Breast epithelium (tissue), 4 donors: ENCODE measurements around the gene ADAMTS2. TPM values are rescaled to one million over a fixed set of nuclear protein-coding genes. Genes with fewer than 3 reads are reported as not detected.
A peak's percentile ranks its signal among the peaks of the same experiment; 100 is the strongest.

Experiments used
- DNase-seq, 2 donors: peaks; one replicate each; pipeline ENCODE4 v3.0.0-alpha.2; 2019; ENCODE audit warnings: low spot score in 2 of 2
- H3K27ac ChIP-seq, 2 donors: fragments of 200-600 bp; sonication (generic) in 1 of 2; one replicate each; pipeline ENCODE4 v1.5.1; 2016 to 2019; ENCODE audit warnings: mild to moderate bottlenecking in 1 of 2
- H3K27me3 ChIP-seq, 2 donors: fragments of 200-600 bp; sonication (generic) in 1 of 2; one replicate each; pipeline versions ENCODE4 v1.5.1 to v1.6.0; 2017 to 2019; ENCODE audit warnings: control low read depth in 1 of 2, mild to moderate bottlenecking in 1 of 2
- H3K36me3 ChIP-seq: fragments of 200-600 bp; one replicate; pipeline ENCODE4 v1.5.1; 2019
- H3K4me1 ChIP-seq, 2 donors: fragments of 200-600 bp; sonication (generic); one replicate each; pipeline ENCODE4 v1.5.1; 2016 to 2019; ENCODE audit warnings: control low read depth in 1 of 2
- H3K4me3 ChIP-seq, 3 donors: fragments of 200-600 bp; sonication (generic); 1 replicate in 2 of 3; 2 replicates in 1 of 3; pipeline ENCODE4 v1.5.1; 2016 to 2019; ENCODE audit warnings: mild to moderate bottlenecking in 3 of 3, moderate library complexity in 2 of 3
- H3K9me3 ChIP-seq, 2 donors: fragments of 200-600 bp; sonication (generic) in 1 of 2; one replicate each; pipeline ENCODE4 v1.5.1; 2016 to 2019; ENCODE audit warnings: control low read depth in 1 of 2
- POLR2A ChIP-seq: fragments of 450-650 bp; IDR thresholded peaks from one replicate; pipeline ENCODE4 v1.6.1; 2016; ENCODE audit warnings: antibody characterized with exemption, mild to moderate bottlenecking, moderate library complexity
- POLR2AphosphoS5 ChIP-seq, 3 donors: sonication (generic); formaldehyde crosslinking; IDR thresholded peaks; one replicate each; pipeline ENCODE4 v1.6.1; 2017; ENCODE audit warnings: antibody characterized with exemption in 3 of 3
- intact Hi-C: fragments of 100-400 bp; cut with DNase I; formaldehyde crosslinking; loops from one replicate; pipeline ENCODE4 v1.15.1; 2023; ENCODE audit warnings: low total_unique reads
- total RNA-seq, 3 donors: library from RNA; depleted of rRNA; stranded (reverse); fragments of >200 nt; gene quantifications; one replicate each; pipeline ENCODE4 v1.1.0, GENCODE V29; 2016
- TF ChIP-seq, protein P1 (sequence below), 3 donors: fragments of 450-650 bp; IDR thresholded peaks; one replicate each; pipeline ENCODE4 v1.5.1; 2016 to 2017; ENCODE audit warnings: antibody characterized with exemption in 3 of 3, mild to moderate bottlenecking in 3 of 3, moderate library complexity in 3 of 3

The ADAMTS2 gene
- total RNA-seq, 3 donors from 2014 or later: 11.3 to 51.8 (median 19.7) TPM

DNA sequence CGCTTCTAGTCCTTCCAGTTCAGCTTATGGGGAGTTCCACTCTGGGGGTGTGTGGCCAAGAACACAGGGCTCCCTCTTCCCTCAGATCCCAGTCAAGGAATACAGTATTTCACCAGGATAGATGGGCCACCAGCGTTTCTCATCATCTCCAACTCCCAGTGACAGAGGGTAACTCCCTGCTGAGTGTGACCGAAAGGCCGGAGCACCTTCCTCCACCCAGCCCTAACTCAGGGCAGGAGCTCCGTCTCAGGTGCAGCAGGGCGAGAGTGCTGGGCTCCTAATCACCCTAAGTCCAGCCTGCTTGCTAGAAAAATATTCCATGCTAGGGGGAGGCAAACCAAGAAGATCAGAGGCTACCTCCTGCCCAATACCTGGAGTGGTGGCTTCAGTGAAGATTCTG is 102.6 kb downstream of the ADAMTS2 start:
- Histone ChIP-seq H3K4me3 (no peak overlapping the region), H3K27ac (peak overlapping the region in 1 of 2 donors; percentile 66), H3K27me3 (no peaks in the 10 kb centered on the region), H3K4me1 (no peaks in the 10 kb centered on the region), H3K9me3 (peaks cover 0 to 14% of the 10 kb centered on the region in 2 donors), H3K36me3 (no peaks in the 10 kb centered on the region)
- DNase-seq: no peak
- TF ChIP-seq POLR2AphosphoS5 (IDR thresholded peaks at IDR 0.05) (no peak), POLR2A (no peak)
- TF ChIP-seq, protein P1, sequence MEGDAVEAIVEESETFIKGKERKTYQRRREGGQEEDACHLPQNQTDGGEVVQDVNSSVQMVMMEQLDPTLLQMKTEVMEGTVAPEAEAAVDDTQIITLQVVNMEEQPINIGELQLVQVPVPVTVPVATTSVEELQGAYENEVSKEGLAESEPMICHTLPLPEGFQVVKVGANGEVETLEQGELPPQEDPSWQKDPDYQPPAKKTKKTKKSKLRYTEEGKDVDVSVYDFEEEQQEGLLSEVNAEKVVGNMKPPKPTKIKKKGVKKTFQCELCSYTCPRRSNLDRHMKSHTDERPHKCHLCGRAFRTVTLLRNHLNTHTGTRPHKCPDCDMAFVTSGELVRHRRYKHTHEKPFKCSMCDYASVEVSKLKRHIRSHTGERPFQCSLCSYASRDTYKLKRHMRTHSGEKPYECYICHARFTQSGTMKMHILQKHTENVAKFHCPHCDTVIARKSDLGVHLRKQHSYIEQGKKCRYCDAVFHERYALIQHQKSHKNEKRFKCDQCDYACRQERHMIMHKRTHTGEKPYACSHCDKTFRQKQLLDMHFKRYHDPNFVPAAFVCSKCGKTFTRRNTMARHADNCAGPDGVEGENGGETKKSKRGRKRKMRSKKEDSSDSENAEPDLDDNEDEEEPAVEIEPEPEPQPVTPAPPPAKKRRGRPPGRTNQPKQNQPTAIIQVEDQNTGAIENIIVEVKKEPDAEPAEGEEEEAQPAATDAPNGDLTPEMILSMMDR (IDR thresholded peaks at IDR 0.05): no peak
- intact Hi-C loops: no loop called here

DNA sequence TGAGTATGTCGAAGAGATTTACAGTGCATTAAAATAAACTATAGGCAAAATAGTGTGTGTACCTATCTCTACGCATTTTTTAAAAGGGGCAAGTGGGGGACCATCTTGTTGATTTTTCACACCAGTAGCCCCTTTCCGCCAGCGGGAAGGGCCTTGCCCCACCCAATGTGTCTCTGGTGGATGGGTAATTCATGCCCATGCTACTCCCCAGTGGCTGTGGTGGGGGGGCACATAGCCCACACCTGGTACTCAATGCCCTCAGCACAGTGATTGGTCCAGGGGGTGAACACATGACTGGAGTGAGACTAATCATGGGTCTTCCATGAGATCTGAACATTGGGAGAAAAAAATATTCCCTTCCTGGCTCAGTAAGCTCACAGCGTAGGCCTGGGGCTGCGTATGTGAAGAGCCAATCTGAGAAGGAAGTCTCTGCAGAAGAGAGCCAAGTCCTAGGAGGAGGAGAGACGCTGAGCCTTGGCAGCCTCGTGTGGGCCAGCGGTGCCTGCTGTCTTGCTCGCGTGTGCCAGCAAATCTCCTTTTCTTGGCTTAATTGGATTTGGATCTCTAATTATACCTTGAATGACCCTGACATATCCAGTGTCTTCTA is 103.4 kb downstream of the ADAMTS2 start:
- no peak overlapping the region for H3K4me3 ChIP-seq
- H3K27me3 ChIP-seq: no peaks in the 10 kb centered on the region
- no peaks in the 10 kb centered on the region for H3K36me3 ChIP-seq
- TF ChIP-seq POLR2AphosphoS5 (IDR thresholded peaks at IDR 0.05) (no peak), POLR2A (no peak)
- TF ChIP-seq, protein P1 (IDR thresholded peaks at IDR 0.05): no peak
- H3K9me3 ChIP-seq: peaks cover 0 to 17% of the 10 kb centered on the region in 2 donors
- DNase-seq: no peak
- intact Hi-C loops: no loop called here
- H3K27ac ChIP-seq: peak overlapping the region in 1 of 2 donors; percentile 66
- no peaks in the 10 kb centered on the region for H3K4me1 ChIP-seq

DNA sequence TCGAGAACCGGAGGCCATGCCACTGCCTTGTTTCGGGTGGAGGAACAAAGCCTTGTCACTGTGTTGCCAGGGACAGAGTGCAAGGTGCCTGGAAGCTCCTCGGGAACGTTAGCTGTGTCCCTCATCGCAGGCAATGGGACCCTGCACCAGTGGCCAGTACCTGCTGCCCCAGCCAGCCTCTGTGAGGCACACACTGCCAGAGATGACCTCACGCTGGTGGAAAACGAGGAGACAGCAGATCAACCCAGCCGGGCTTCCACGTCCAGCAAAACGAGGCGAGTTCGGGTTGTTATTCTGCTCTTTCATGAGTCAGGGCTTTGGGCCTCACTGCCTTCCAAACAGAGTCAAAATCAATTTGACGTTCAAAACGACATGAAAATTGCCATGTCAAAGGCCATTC is 104.1 kb downstream of the ADAMTS2 start:
- H3K27ac ChIP-seq: peak overlapping the region in 1 of 2 donors; percentile 43
- intact Hi-C loops: no loop called here
- TF ChIP-seq, protein P1 (IDR thresholded peaks at IDR 0.05): no peak
- TF ChIP-seq POLR2AphosphoS5 (IDR thresholded peaks at IDR 0.05) (no peak), POLR2A (no peak)
- H3K4me3 ChIP-seq: no peak overlapping the region
- no peaks in the 10 kb centered on the region for H3K4me1 ChIP-seq
- no peaks in the 10 kb centered on the region for H3K36me3 ChIP-seq
- no peaks in the 10 kb centered on the region for H3K27me3 ChIP-seq
- peaks cover 0 to 16% of the 10 kb centered on the region in 2 donors for H3K9me3 ChIP-seq
- DNase-seq: peak in 1 of 2 donors; percentile 45

DNA sequence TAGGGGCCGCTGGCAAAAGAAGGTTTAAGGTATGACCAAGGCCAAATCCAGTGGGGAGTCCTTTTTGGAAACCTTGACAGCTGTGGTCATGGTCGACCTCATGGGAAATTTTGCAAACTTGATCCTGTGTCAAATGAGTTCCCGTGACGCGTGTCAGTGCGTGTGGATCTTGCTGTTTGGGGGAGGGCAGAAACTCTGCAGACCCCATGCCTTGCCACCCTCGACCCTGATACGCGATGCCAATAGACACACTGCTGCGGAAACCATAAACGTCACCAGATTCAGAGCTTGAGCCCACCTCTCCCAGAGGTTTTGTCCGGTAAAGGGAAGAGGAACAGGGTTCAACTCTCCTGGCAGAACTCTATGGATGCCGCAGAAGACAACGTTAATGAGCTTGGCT is 104.7 kb downstream of the ADAMTS2 start:
- no peak overlapping the region for H3K27ac ChIP-seq
- H3K4me1 ChIP-seq: no peaks in the 10 kb centered on the region
- H3K9me3 ChIP-seq: peaks cover 0 to 12% of the 10 kb centered on the region in 2 donors
- DNase-seq: peak in 1 of 2 donors; percentile 38
- H3K27me3 ChIP-seq: no peaks in the 10 kb centered on the region
- intact Hi-C loops: no loop called here
- TF ChIP-seq POLR2A: no peak
- TF ChIP-seq POLR2AphosphoS5 (IDR thresholded peaks at IDR 0.05): no peak
- TF ChIP-seq, protein P1 (IDR thresholded peaks at IDR 0.05): no peak
- H3K36me3 ChIP-seq: no peaks in the 10 kb centered on the region
- H3K4me3 ChIP-seq: no peak overlapping the region

DNA sequence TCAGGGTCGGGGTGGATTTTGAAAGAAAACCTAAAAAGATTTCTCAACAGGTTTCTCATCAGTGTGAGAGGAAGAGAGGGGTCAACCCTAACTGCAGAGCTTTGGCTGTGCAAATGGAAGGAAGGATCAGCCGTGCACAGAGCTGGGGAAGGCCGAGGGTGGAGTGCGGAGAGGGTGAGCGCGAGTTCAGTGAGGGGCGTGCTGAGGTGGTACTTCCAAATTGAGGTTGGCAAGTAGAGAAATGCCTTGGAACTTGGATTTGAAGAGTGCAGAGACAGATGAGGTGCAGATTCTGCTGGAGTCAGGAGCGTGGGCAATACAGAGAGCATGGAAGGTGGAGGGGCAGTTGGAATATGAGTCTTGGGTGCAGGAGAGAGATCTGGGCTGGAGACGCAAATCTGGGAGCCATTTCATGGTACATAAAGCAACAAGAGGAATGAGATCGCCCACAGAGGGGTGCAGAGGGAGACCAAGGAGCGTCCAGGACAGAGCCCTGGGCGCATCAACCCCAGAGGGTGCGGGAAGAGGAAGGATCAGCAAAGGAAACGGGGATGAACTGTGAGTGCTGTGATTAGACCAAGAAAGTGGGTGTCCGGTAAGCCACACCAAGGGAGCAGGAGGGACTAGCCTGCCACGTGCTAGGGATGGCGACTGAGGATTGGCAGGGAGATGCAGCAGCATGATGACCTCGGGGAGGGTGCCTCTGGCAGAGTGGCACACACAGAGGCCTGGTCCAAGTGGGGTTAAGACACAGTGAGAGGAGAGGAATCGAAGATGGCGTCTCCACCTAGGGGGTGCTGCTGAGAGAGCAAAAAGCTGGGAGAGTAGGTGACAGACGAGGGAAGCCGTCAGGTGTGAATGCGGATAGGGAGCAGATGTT is 105.8 kb downstream of the ADAMTS2 start:
- peaks cover 0 to 12% of the 10 kb centered on the region in 2 donors for H3K9me3 ChIP-seq
- H3K4me3 ChIP-seq: no peak overlapping the region
- H3K27me3 ChIP-seq: no peaks in the 10 kb centered on the region
- H3K4me1 ChIP-seq: no peaks in the 10 kb centered on the region
- H3K36me3 ChIP-seq: no peaks in the 10 kb centered on the region
- H3K27ac ChIP-seq: no peak overlapping the region
- intact Hi-C loops: no loop called here
- TF ChIP-seq, protein P1 (IDR thresholded peaks at IDR 0.05): no peak
- TF ChIP-seq POLR2AphosphoS5 (IDR thresholded peaks at IDR 0.05) (no peak), POLR2A (no peak)
- peak in 1 of 2 donors; percentile 34 for DNase-seq
